Heart left ventricle (tissue), 16 donors: ENCODE results near the gene ABLIM1. TPM values are rescaled to one million over a fixed set of nuclear protein-coding genes. Genes with fewer than 3 reads are reported as not detected.

Experiments used
- ATAC-seq, 4 donors: fragments of 200-7000 bp; cut with Tn5 transposase; one replicate each; pipeline ENCODE4 v1.9.1; 2020 to 2022; ENCODE audit warnings: moderate library complexity in 4 of 4, mild to moderate bottlenecking in 3 of 4, moderate number of reproducible peaks in 1 of 4
- DNase-seq, 5 donors: peaks; one replicate each; pipeline ENCODE4 v3.0.0-alpha.2; 2020
- H3K27ac ChIP-seq, 12 donors: fragments of 200-600 bp; sonication (generic) in 4 of 12; one replicate each; pipeline versions ENCODE4 v1.5.0 to v1.8.0; 2016 to 2022; ENCODE audit warnings: mild to moderate bottlenecking in 2 of 12
- H3K27me3 ChIP-seq, 9 donors: fragments of 200-600 bp; sonication (generic) in 2 of 9; one replicate each; pipeline versions ENCODE4 v1.5.1 to v1.8.0; 2016 to 2022; ENCODE audit warnings: mild to moderate bottlenecking in 3 of 9
- H3K36me3 ChIP-seq, 9 donors: fragments of 200-600 bp; sonication (generic) in 2 of 9; one replicate each; pipeline versions ENCODE4 v1.5.0 to v1.8.0; 2018 to 2022; ENCODE audit warnings: mild to moderate bottlenecking in 2 of 9
- H3K4me1 ChIP-seq, 12 donors: fragments of 200-600 bp; sonication (generic) in 4 of 12; one replicate each; pipeline versions ENCODE4 v1.5.0 to v1.8.0; 2016 to 2022; ENCODE audit warnings: mild to moderate bottlenecking in 3 of 12
- H3K4me3 ChIP-seq, 12 donors: fragments of 200-600 bp; sonication (generic) in 4 of 12; one replicate each; pipeline versions ENCODE4 v1.5.0 to v1.8.0; 2017 to 2022; ENCODE audit warnings: mild to moderate bottlenecking in 9 of 12, moderate library complexity in 4 of 12
- H3K9me3 ChIP-seq, 12 donors: fragments of 200-600 bp; sonication (generic) in 4 of 12; one replicate each; pipeline versions ENCODE4 v1.5.0 to v1.8.0; 2016 to 2022; ENCODE audit warnings: mild to moderate bottlenecking in 1 of 12
- CTCF ChIP-seq, 12 donors: fragments of 200-600 bp; sonication (generic) in 4 of 12; IDR thresholded peaks; one replicate each; pipeline versions ENCODE4 v1.5.0 to v1.8.0; 2018 to 2022; ENCODE audit warnings: antibody characterized with exemption in 12 of 12, mild to moderate bottlenecking in 5 of 12
- POLR2A ChIP-seq, 2 donors: fragments of 450-650 bp; IDR thresholded peaks; one replicate each; pipeline ENCODE4 v1.6.1; 2017; ENCODE audit warnings: antibody characterized with exemption in 2 of 2, mild to moderate bottlenecking in 2 of 2, moderate library complexity in 2 of 2
- WGBS, 4 donors: extraction: QIAGEN DNeasy Blood & Tissue Kit in 2 of 4; methylation state at CpG; one replicate each; pipeline versions ENCODE4 v1.1.5 to v1.1.7; 2013 to 2018; 5-methylcytosine and 5-hydroxymethylcytosine counted together
- intact Hi-C, 10 donors: fragments of 100-400 bp; cut with DNase I; formaldehyde crosslinking; loops; one replicate each; pipeline versions ENCODE4 v1.11.1 to v1.14.2; 2022
- polyA plus RNA-seq, 2 donors: library from polyadenylated mRNA; stranded (reverse); fragments of 200-250 nt; gene quantifications; one replicate each; pipeline ENCODE4 v1.2.3, GENCODE V29; 2013
- total RNA-seq, 9 donors: library from RNA; depleted of rRNA in 2 of 9; stranded (reverse); fragments of >200 nt in 2 of 9; fragmentation: NEBNext Ultra II Directional in 3 of 9; extraction: Animal tissue kit (Norgen Biotek cat#: 25700) in 3 of 9; gene quantifications; one replicate each; pipeline versions ENCODE4 v1.1.0 to v1.2.4, GENCODE V29; 2016 to 2023
- donor health status: ischemic (EF 13 %, LVEDD 7.1; RV severe dilation, severe dysfunction).
- donor health status: healthy with polysubstance abuse.
- donor health status: DM: no; HTN: yes; CAD: no.
- donor health status: DM: no; HTN: no; CAD: no.
- donor health status: ischemic (EF 25% LVEDD 6.9; RV normal size, moderate dysfunction).
- donor health status: ischemic (EF 25% LVEDD 5.7; RV mildly dilated, moderate dysfunction).
- donor health status: healthy.
- donor health status: DM: yes; HTN: yes; CAD: no.
- donor health status: ischemic (EF 35%, LVEDD 5.7; RV mildly dilated, moderate dysfunction).
- donor health status: nonischemic (EF 11% LVEDD 7.7; RV severe dilation, severe dysfunction).
- donor health status: DM: yes; HTN: yes; CAD: no.
- donor health status: PGD.
- donor health status: ischemic (EF 29% LVEDD 5.4; RV normal size, mild dysfunction).
- donor health status: nonischemic (EF 23%, LVEDD 6.1; RV moderate dilation, normal function).

The ABLIM1 gene
- total and polyA plus RNA-seq, 11 donors = 242 to 713 (median 561) TPM

GRCh38 chr10:114576132-114576487 lies 82.0 kb downstream of the ABLIM1 start:
- TF ChIP-seq CTCF (IDR thresholded peaks at IDR 0.05) = no peak
- no peak for TF ChIP-seq POLR2A (IDR thresholded peaks at IDR 0.05)
- no peak for DNase-seq
- Histone ChIP-seq H3K4me1 (peaks cover 10 to 91% (median 47%) of the 10 kb centered on the region in 12 donors), H3K9me3 (no peaks in the 10 kb centered on the region), H3K27ac (peak overlapping the region in 11 of 12 donors; percentile 27 to 77 (median 62)), H3K36me3 (peaks cover 0 to 40% (median 13%) of the 10 kb centered on the region in 9 donors), H3K4me3 (no peak overlapping the region), H3K27me3 (no peaks in the 10 kb centered on the region)
- intact Hi-C loops = no loop called here
- 28 to 60% (median 36%) methylated on average over 2 of the region's 2 CpGs for WGBS, 4 donors
- ATAC-seq = peak in 2 of 4 donors; percentile 11 to 12

DNA sequence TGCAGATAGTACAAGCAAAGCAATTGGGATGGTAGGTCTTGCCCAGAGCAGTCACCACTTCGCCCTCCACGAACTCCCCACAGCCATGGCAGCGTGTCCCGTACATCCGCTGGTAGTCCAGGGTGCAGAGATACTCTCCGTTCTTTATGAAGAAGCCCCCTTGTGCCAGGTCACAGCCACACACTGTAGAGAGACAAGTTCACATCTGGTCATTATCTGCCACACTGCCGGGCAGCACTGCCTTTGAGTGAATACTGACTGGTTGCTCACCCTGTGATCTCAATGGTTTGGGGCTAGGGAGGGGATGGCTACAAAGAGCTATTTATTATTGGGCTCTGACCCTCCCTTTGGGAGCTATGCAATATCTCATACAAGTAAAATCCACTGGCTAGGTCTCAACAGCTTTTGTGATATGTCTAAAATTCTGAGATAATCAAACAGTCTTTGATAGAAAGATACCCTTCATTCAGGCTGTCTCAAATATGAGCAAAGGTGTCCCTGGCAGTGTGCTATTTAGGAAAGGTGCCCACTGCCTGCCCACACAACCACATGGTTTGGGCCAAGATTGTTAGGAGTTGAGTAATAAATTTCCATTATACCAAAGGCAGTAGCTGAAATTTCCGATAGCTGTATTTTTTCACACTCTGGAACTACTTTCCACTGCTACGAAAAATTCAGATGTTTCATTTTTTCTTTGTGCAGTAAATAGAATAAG lies 82.5 kb downstream of the ABLIM1 start:
- Histone ChIP-seq H3K27me3 (no peaks in the 10 kb centered on the region), H3K36me3 (peaks cover 0 to 45% (median 14%) of the 10 kb centered on the region in 9 donors), H3K4me3 (peak overlapping the region in 5 of 12 donors; percentile 2 to 27 (median 18)), H3K9me3 (no peaks in the 10 kb centered on the region), H3K4me1 (peaks cover 10 to 91% (median 49%) of the 10 kb centered on the region in 12 donors), H3K27ac (peak overlapping the region; percentile 27 to 77 (median 62))
- TF ChIP-seq CTCF (IDR thresholded peaks at IDR 0.05) (no peak), POLR2A (IDR thresholded peaks at IDR 0.05) (no peak)
- peak in 1 of 5 donors; percentile 49 for DNase-seq
- ATAC-seq = peak; percentile 38 to 82 (median 54)
- WGBS, 4 donors = 51 to 69% (median 63%) methylated on average over 9 of the region's 9 CpGs
- intact Hi-C loops = no loop called here

DNA sequence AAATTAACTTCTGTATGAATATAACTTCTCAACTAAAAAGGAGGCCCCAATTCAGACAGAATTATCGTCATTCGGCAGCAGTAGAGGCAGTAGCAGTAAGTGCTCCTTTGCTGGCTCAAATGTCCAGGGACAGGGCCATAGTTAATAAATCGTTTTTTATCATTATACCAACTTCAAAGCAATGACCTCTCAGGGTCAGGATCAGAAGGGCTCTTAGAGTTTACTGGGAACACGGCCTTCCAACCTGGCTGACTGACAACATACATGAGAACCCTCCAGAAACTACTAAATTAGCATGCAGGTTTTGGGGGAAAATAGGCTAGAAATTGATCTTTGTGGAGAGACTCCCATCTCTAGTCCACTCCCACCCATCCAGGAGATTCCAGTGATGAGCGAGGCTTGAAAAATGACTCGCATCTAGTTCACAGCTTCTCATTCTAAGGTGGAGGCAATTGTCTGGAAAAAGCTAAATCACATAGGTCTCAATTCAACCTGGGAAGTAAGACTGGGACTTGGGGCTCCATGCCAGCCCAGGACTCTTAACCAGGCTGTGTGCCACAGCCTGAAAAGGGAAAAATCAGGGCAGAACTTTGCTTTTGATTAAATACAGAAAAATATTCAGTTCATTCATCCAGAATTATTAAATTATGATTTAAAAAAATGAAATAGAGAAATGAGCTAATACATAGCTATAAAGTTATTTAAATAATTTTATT lies 84.6 kb downstream of the ABLIM1 start:
- H3K27me3 ChIP-seq = no peaks in the 10 kb centered on the region
- peak overlapping the region in 10 of 12 donors; percentile 13 to 72 (median 49) for H3K27ac ChIP-seq
- peak overlapping the region in 1 of 12 donors; percentile 7 for H3K4me3 ChIP-seq
- no peak for DNase-seq
- no peak for TF ChIP-seq POLR2A (IDR thresholded peaks at IDR 0.05)
- TF ChIP-seq CTCF (IDR thresholded peaks at IDR 0.05) = no peak
- ATAC-seq = no peak
- peaks cover 2 to 66% (median 18%) of the 10 kb centered on the region in 9 donors for H3K36me3 ChIP-seq
- 54 to 58% (median 56%) methylated on average over 6 of the region's 6 CpGs for WGBS, 4 donors
- intact Hi-C loops = no loop called here
- peaks cover 10 to 85% (median 44%) of the 10 kb centered on the region in 12 donors for H3K4me1 ChIP-seq
- no peaks in the 10 kb centered on the region for H3K9me3 ChIP-seq

GRCh38 chr10:114571316-114571999 lies 86.6 kb downstream of the ABLIM1 start:
- no peaks in the 10 kb centered on the region for H3K9me3 ChIP-seq
- intact Hi-C loops = no loop called here
- H3K27ac ChIP-seq = peak overlapping the region in 5 of 12 donors; percentile 15 to 33 (median 22)
- H3K4me3 ChIP-seq = no peak overlapping the region
- no peak for ATAC-seq
- H3K36me3 ChIP-seq = peaks cover 2 to 84% (median 20%) of the 10 kb centered on the region in 9 donors
- DNase-seq = no peak
- peaks cover 0 to 72% (median 28%) of the 10 kb centered on the region in 12 donors for H3K4me1 ChIP-seq
- WGBS, 4 donors = 70 to 79% (median 73%) methylated on average over 12 of the region's 12 CpGs
- TF ChIP-seq POLR2A (IDR thresholded peaks at IDR 0.05) = no peak
- TF ChIP-seq CTCF (IDR thresholded peaks at IDR 0.05) = no peak
- no peaks in the 10 kb centered on the region for H3K27me3 ChIP-seq
